H1 (cell line): ENCODE measurements around the gene DLEC1. TPM values are rescaled to one million over a fixed set of nuclear protein-coding genes. Genes with fewer than 3 reads are reported as not detected.

ENCODE experiments used
- CTCF ChIA-PET: fragments of 300-600 bp; sonication (Branson Sonifier 250); formaldehyde crosslinking; loops from one replicate; lab custom pipeline; 2021; ENCODE audit not compliant: partially characterized antibody; lab: Charles Lee
- POLR2A ChIA-PET: fragments of 300-600 bp; sonication (Branson Sonifier 250); formaldehyde crosslinking; loops from one replicate; lab custom pipeline; 2021; ENCODE audit warnings: inconsistent platforms; ENCODE audit not compliant: partially characterized antibody; lab: Charles Lee
- DNase-seq, 2 experiments: peaks; one replicate each; pipeline versions ENCODE4 v3.0.0 to v3.0.0-alpha.2; 2010 to 2022; ENCODE audit warnings: low spot score in 2 of 2, low read depth in 1 of 2, mixed read lengths in 1 of 2
- FAIRE-seq: peaks from 2 replicates; lab custom pipeline; 2011; peaks lifted over from hg19 to GRCh38; lab: Jason Lieb, UNC
- H2AFZ ChIP-seq: 2 replicates; pipeline ENCODE4 v1.8.1; 2012; ENCODE audit warnings: low read length, inconsistent platforms
- H2AK5ac ChIP-seq: 2 replicates; pipeline ENCODE4 v1.6.1; 2013; ENCODE audit warnings: low read depth, low read length
- H2BK120ac ChIP-seq: replicated peaks from 2 replicates; pipeline ENCODE3; 2013; ENCODE audit warnings: low read depth, low read length, inconsistent platforms
- H2BK12ac ChIP-seq: 2 replicates; pipeline ENCODE4 v1.6.1; 2013; ENCODE audit warnings: low read depth, low read length
- H2BK15ac ChIP-seq: 2 replicates; pipeline ENCODE4 v1.6.1; 2013; ENCODE audit warnings: low read length
- H2BK20ac ChIP-seq: 2 replicates; pipeline ENCODE4 v1.6.1; 2013; ENCODE audit warnings: low read length
- H2BK5ac ChIP-seq: 2 replicates; pipeline ENCODE4 v1.6.1; 2013; ENCODE audit warnings: low read depth, low read length
- H3K14ac ChIP-seq: 2 replicates; pipeline ENCODE4 v1.6.1; 2013; ENCODE audit warnings: inconsistent platforms; ENCODE audit not compliant: insufficient read length
- H3K18ac ChIP-seq: 2 replicates; pipeline ENCODE4 v1.6.1; 2013; ENCODE audit warnings: low read length; ENCODE audit errors: extremely low read depth
- H3K23ac ChIP-seq: 2 replicates; pipeline ENCODE4 v1.6.1; 2013; ENCODE audit warnings: inconsistent platforms; ENCODE audit not compliant: insufficient read length
- H3K23me2 ChIP-seq: 2 replicates; pipeline ENCODE4 v1.6.1; 2013; ENCODE audit warnings: low read depth, low read length
- H3K27ac ChIP-seq: 2 replicates; pipeline ENCODE4 v1.6.1; 2011; ENCODE audit warnings: low read depth, low read length, inconsistent platforms
- H3K27me3 ChIP-seq, 4 experiments: replicated peaks in 1 of 4; 1 replicate in 1 of 4; 2 replicates in 3 of 4; pipeline versions ENCODE4 v1.6.1 to v1.8.1; 2011 to 2013; ENCODE audit warnings: low read length in 3 of 4, mild to moderate bottlenecking in 3 of 4, inconsistent platforms in 2 of 4, mixed read lengths in 2 of 4, moderate library complexity in 1 of 4; ENCODE audit not compliant: control insufficient read depth in 3 of 4, insufficient read depth in 3 of 4; ENCODE audit errors: extremely low read depth in 1 of 4
- H3K36me3 ChIP-seq, 4 experiments: 2 replicates each; pipeline versions ENCODE4 v1.6.1 to v1.8.1; 2011 to 2013; ENCODE audit warnings: mild to moderate bottlenecking in 4 of 4, low read length in 3 of 4, moderate library complexity in 2 of 4, control low read depth in 1 of 4, inconsistent platforms in 1 of 4; ENCODE audit not compliant: insufficient read depth in 4 of 4, control insufficient read depth in 2 of 4
- H3K4ac ChIP-seq: replicated peaks from 2 replicates; pipeline ENCODE3; 2013; ENCODE audit warnings: low read length, low read depth, mixed read lengths, inconsistent platforms; ENCODE audit not compliant: insufficient read length
- H3K4me1 ChIP-seq, 4 experiments: replicated peaks in 1 of 4; 1 replicate in 1 of 4; 2 replicates in 3 of 4; pipeline versions ENCODE4 v1.6.1 to v1.8.1; 2011 to 2013; ENCODE audit warnings: low read length in 3 of 4, inconsistent platforms in 2 of 4, mixed read lengths in 1 of 4; ENCODE audit not compliant: insufficient read depth in 4 of 4, control insufficient read depth in 3 of 4
- H3K4me2 ChIP-seq, 2 experiments: 2 replicates each; pipeline versions ENCODE4 v1.6.1 to v1.8.1; 2011 to 2013; ENCODE audit warnings: low read depth in 2 of 2, low read length in 2 of 2, control low read depth in 1 of 2, inconsistent platforms in 1 of 2, mild to moderate bottlenecking in 1 of 2; ENCODE audit not compliant: insufficient read depth in 1 of 2
- H3K4me3 ChIP-seq, 4 experiments: fragments of 200-600, 300-600 bp in 1 of 4; sonication (generic), shearing (Covaris generic), sonication (Bioruptor Twin) in 1 of 4; 2 replicates each; pipeline versions ENCODE4 v1.5.1 to v1.8.1; 2011 to 2016; ENCODE audit warnings: low read length in 4 of 4, low read depth in 3 of 4, control low read depth in 2 of 4, inconsistent platforms in 2 of 4, mild to moderate bottlenecking in 2 of 4, mixed read lengths in 1 of 4, moderate library complexity in 1 of 4; ENCODE audit not compliant: insufficient read depth in 2 of 4; ENCODE audit errors: extremely low read depth in 1 of 4
- H3K56ac ChIP-seq: replicated peaks from 2 replicates; pipeline ENCODE3; 2013; ENCODE audit warnings: low read depth, mild to moderate bottlenecking, mixed read lengths, low read length, inconsistent platforms; ENCODE audit not compliant: insufficient read length
- H3K79me1 ChIP-seq: 2 replicates; pipeline ENCODE4 v1.6.1; 2013; ENCODE audit warnings: low read depth, low read length, control low read depth
- H3K79me2 ChIP-seq, 2 experiments: 2 replicates each; pipeline versions ENCODE4 v1.6.1 to v1.8.1; 2012 to 2013; ENCODE audit warnings: low read length in 2 of 2, mild to moderate bottlenecking in 2 of 2, inconsistent platforms in 1 of 2; ENCODE audit not compliant: insufficient read depth in 2 of 2, control insufficient read depth in 1 of 2
- H3K9ac ChIP-seq, 4 experiments: replicated peaks in 1 of 4; 1 replicate in 1 of 4; 2 replicates in 3 of 4; pipeline versions ENCODE4 v1.6.1 to v1.8.1; 2011 to 2013; ENCODE audit warnings: low read depth in 3 of 4, low read length in 3 of 4, control low read depth in 2 of 4, mild to moderate bottlenecking in 2 of 4, moderate library complexity in 2 of 4, inconsistent platforms in 1 of 4; ENCODE audit errors: extremely low read depth in 1 of 4
- H3K9me3 ChIP-seq, 2 experiments: 2 replicates each; pipeline versions ENCODE4 v1.6.1 to v1.8.1; 2012 to 2013; ENCODE audit warnings: mild to moderate bottlenecking in 2 of 2, moderate library complexity in 2 of 2, control low read depth in 1 of 2, inconsistent platforms in 1 of 2, low read depth in 1 of 2, low read length in 1 of 2, mixed read lengths in 1 of 2; ENCODE audit not compliant: insufficient read depth in 2 of 2
- H4K20me1 ChIP-seq, 2 experiments: replicated peaks in 1 of 2; 2 replicates each; pipeline versions ENCODE3 to v1.8.1; 2011 to 2013; ENCODE audit warnings: inconsistent platforms in 2 of 2, low read length in 2 of 2, mild to moderate bottlenecking in 1 of 2; ENCODE audit not compliant: insufficient read depth in 2 of 2, control insufficient read depth in 1 of 2
- H4K5ac ChIP-seq: 2 replicates; pipeline ENCODE4 v1.6.1; 2013; ENCODE audit warnings: low read length, low read depth, mixed read lengths, inconsistent platforms; ENCODE audit not compliant: insufficient read length
- H4K8ac ChIP-seq: 2 replicates; pipeline ENCODE4 v1.8.0; 2013; ENCODE audit warnings: mild to moderate bottlenecking, moderate library complexity, low read length, inconsistent platforms; ENCODE audit not compliant: insufficient read depth; ENCODE audit errors: extremely low read depth
- H4K91ac ChIP-seq: replicated peaks from 2 replicates; pipeline ENCODE3; 2013; ENCODE audit warnings: low read length, mixed read lengths, inconsistent platforms; ENCODE audit not compliant: insufficient read length
- ASH2L ChIP-seq: fragments of 200-600, 300-600 bp; sonication (generic); IDR thresholded peaks from one replicate; pipeline ENCODE4 v1.7.1; 2017; ENCODE audit warnings: low read length
- CREB1 ChIP-seq: IDR thresholded peaks from 2 replicates; pipeline ENCODE4 v1.6.1; 2012; ENCODE audit warnings: inconsistent platforms
- CTBP2 ChIP-seq: IDR thresholded peaks from 2 replicates; pipeline ENCODE4 v1.7.0; 2011; ENCODE audit warnings: borderline replicate concordance, mild to moderate bottlenecking, moderate library complexity, mixed read lengths, low read length; ENCODE audit not compliant: insufficient read depth, insufficient read length
- EGR1 ChIP-seq: IDR thresholded peaks from 2 replicates; pipeline ENCODE4 v1.6.1; 2011; ENCODE audit warnings: low read depth, low read length, borderline replicate concordance
- HDAC6 ChIP-seq: IDR thresholded peaks from one replicate; pipeline ENCODE4 v1.7.1; 2012; ENCODE audit warnings: low read depth, mild to moderate bottlenecking, inconsistent platforms, low read length, moderate library complexity
- MAFK ChIP-seq: IDR thresholded peaks from 2 replicates; pipeline ENCODE4 v1.6.1; 2012; ENCODE audit warnings: low read depth, mild to moderate bottlenecking, improper control_type of control experiment, low read length
- RBBP5 ChIP-seq: IDR thresholded peaks from 2 replicates; pipeline ENCODE4 v1.7.1; 2012; ENCODE audit warnings: low read depth, mild to moderate bottlenecking, inconsistent platforms, low read length, moderate library complexity, borderline replicate concordance
- RXRA ChIP-seq: IDR thresholded peaks from 2 replicates; pipeline ENCODE4 v1.6.1; 2011; ENCODE audit warnings: low read depth, mild to moderate bottlenecking, low read length, moderate library complexity; ENCODE audit not compliant: insufficient read depth
- SAP30 ChIP-seq: fragments of 300-600 bp; sonication (generic); IDR thresholded peaks from 2 replicates; pipeline ENCODE4 v1.7.1; 2012; ENCODE audit warnings: low read length, moderate library complexity, mild to moderate bottlenecking, inconsistent platforms; ENCODE audit not compliant: insufficient read depth, insufficient replicate concordance
- SIRT6 ChIP-seq: IDR thresholded peaks from one replicate; pipeline ENCODE4 v1.7.1; 2012; ENCODE audit warnings: low read length, inconsistent platforms
- SIX5 ChIP-seq: IDR thresholded peaks from 2 replicates; pipeline ENCODE4 v1.6.1; 2011; ENCODE audit warnings: mild to moderate bottlenecking, low read depth, low read length
- SP4 ChIP-seq: IDR thresholded peaks from 2 replicates; pipeline ENCODE4 v1.6.1; 2012; ENCODE audit warnings: low read length, inconsistent platforms
- TAF7 ChIP-seq: optimal IDR thresholded peaks from 2 replicates; pipeline ENCODE3; 2011; ENCODE audit warnings: low read depth, mild to moderate bottlenecking, inconsistent platforms, low read length, moderate library complexity, borderline replicate concordance
- TBP ChIP-seq: IDR thresholded peaks from 2 replicates; pipeline ENCODE4 v1.6.1; 2011; ENCODE audit warnings: low read depth, low read length, improper control_type of control experiment
- WGBS, 2 experiments: shearing (Covaris generic) in 1 of 2; methylation state at CpG; one replicate each; pipeline versions ENCODE4 v1.1.6 to v1.1.7; 2013 to 2015; ENCODE audit warnings: low lambda C conversion rate in 2 of 2, mixed read lengths in 2 of 2, inconsistent platforms in 1 of 2, low coverage in 1 of 2, missing lambda C conversion rate in 1 of 2; ENCODE audit not compliant: insufficient replicate concordance in 2 of 2, insufficient coverage in 1 of 2, insufficient read length in 1 of 2; ENCODE audit errors: extremely low coverage in 1 of 2, missing lambda C conversion rate in 1 of 2; 5-methylcytosine and 5-hydroxymethylcytosine counted together
- polyA plus RNA-seq, 7 experiments: library from polyadenylated mRNA; depleted of rRNA in 3 of 7; stranded (reverse) in 5 of 7; unstranded in 2 of 7; fragments of >200 nt in 5 of 7; fragments of 200-250 nt in 2 of 7; gene quantifications; 1 replicate in 5 of 7; 2 replicates in 1 of 7; 4 replicates in 1 of 7; pipeline versions ENCODE4 v1.2.1 to v1.2.3, GENCODE V29; 2011 to 2013; ENCODE audit warnings: missing spikeins in 2 of 7, mixed read lengths in 2 of 7
- total RNA-seq: library from RNA; stranded (reverse); fragmentation: NEBNext Ultra II Directional; extraction: Animal tissue kit (Norgen Biotek cat#: 25700); gene quantifications from 2 replicates; pipeline ENCODE4 v1.2.1, GENCODE V29; 2021

DLEC1 gene
- total and polyA plus RNA-seq, 2 of the 8 experiments (the other 6 are each of a cell fraction or from before 2014, with no cell fraction given): 0.26 to 0.76 TPM

- Histone ChIP-seq H3K18ac (no peak overlapping the region), H4K8ac (no peak overlapping the region), H3K79me2 (no peaks in the 10 kb centered on the region), H3K9ac (no peak overlapping the region), H2BK12ac (no peak overlapping the region), H2BK5ac (no peak overlapping the region), H2AFZ (no peak overlapping the region), H3K27ac (no peak overlapping the region), H3K36me3 (no peaks in the 10 kb centered on the region), H2BK120ac (no peak overlapping the region), H3K23ac (no peak overlapping the region), H2BK20ac (no peak overlapping the region), H4K20me1 (peaks cover 1 to 2% of the 10 kb centered on the region in 2 experiments), H3K79me1 (no peaks in the 10 kb centered on the region), H3K23me2 (no peaks in the 10 kb centered on the region), H3K4me3 (no peak overlapping the region), H2BK15ac (no peak overlapping the region), H4K91ac (no peak overlapping the region), H3K4me1 (no peaks in the 10 kb centered on the region), H4K5ac (no peak overlapping the region), H3K9me3 (no peaks in the 10 kb centered on the region; a peak in 1 of 4 replicates), H3K27me3 (no peaks in the 10 kb centered on the region), H3K14ac (no peak overlapping the region), H2AK5ac (no peak overlapping the region), H3K4me2 (no peak overlapping the region), H3K56ac (no peak overlapping the region), H3K4ac (no peak overlapping the region)
- FAIRE-seq: no peak
- ChIA-PET POLR2A (no interaction called here), CTCF (interaction anchor here (0.6 to 8.8 kb wide), 2 partner anchors 15 to 25 kb away, joined by 3 to 105 read pairs; no protein-coding TSS in a partner anchor)
- 87% methylated on average over 12 of the region's 13 CpGs; no CpG with 5 or more reads in 1 of the 2 experiments for WGBS, 2 experiments
- no peak for DNase-seq
- TF ChIP-seq TBP (no peak), SIX5 (no peak), MAFK (no peak), TAF7 (no peak), SP4 (no peak), EGR1 (no peak), RXRA (no peak), CREB1 (no peak), RBBP5 (no peak), CTBP2 (no peak), ASH2L (no peak), HDAC6 (no peak), SAP30 (no peak), SIRT6 (no peak)
Measured at GRCh38 chr3:38114052-38114874, 75.3 kb downstream of the DLEC1 start.
